IMR-90 (cell line): ENCODE results near the gene TAS2R50.

ENCODE experiments used
- CHD1 ChIP-seq: IDR thresholded peaks from 2 replicates; pipeline ENCODE4 v1.6.1; 2012; ENCODE audit warnings: low read depth, low read length, improper control_type of control experiment
- FOS ChIP-seq: fragments of 150-350 bp; IDR thresholded peaks from 2 replicates; pipeline ENCODE4 v1.6.1; 2016; ENCODE audit warnings: low read depth, low read length
- RAD21 ChIP-seq: IDR thresholded peaks from 2 replicates; pipeline ENCODE4 v1.6.1; 2012; ENCODE audit warnings: low read length, improper control_type of control experiment
- TF ChIP-seq, protein P1 (sequence below): conservative IDR thresholded peaks from 2 replicates; pipeline ENCODE4 v1.5.1; 2012; ENCODE audit warnings: mild to moderate bottlenecking, low read depth, low read length, improper control_type of control experiment

DNA sequence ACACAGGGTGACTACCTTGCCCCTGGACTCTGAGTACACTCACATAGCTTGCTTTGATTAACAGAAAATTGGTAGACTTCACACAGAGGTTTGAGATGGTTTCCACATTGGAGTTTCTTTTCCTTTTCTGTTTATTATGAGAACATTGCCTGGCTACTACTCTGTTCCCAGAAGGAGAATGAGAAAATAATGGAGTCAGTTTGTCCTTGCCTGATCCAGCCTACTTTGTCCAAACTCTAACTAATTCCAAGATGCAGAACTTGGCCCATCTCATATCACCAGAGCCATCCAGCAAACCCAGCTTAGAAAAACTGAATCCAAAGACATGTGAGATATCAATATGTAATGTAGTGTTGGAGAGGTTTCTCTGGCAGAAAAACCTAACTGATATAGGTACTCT lies 20.4 kb downstream of the TAS2R50 start:
- TF ChIP-seq, protein P1, sequence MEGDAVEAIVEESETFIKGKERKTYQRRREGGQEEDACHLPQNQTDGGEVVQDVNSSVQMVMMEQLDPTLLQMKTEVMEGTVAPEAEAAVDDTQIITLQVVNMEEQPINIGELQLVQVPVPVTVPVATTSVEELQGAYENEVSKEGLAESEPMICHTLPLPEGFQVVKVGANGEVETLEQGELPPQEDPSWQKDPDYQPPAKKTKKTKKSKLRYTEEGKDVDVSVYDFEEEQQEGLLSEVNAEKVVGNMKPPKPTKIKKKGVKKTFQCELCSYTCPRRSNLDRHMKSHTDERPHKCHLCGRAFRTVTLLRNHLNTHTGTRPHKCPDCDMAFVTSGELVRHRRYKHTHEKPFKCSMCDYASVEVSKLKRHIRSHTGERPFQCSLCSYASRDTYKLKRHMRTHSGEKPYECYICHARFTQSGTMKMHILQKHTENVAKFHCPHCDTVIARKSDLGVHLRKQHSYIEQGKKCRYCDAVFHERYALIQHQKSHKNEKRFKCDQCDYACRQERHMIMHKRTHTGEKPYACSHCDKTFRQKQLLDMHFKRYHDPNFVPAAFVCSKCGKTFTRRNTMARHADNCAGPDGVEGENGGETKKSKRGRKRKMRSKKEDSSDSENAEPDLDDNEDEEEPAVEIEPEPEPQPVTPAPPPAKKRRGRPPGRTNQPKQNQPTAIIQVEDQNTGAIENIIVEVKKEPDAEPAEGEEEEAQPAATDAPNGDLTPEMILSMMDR: no peak
- TF ChIP-seq FOS (no peak), RAD21 (no peak), CHD1 (no peak)
